ENCODE measurements around the gene UPP1.
A peak's percentile ranks its signal among the peaks of the same experiment; 100 is the strongest.
"Not testable (repeated sequence)": the region's sequence is repeated elsewhere in the genome, so short reads cannot be mapped to it uniquely, and the experiment has no call there.

The UPP1 gene

GRCh38 chr7:48147078-48147591 is 58.1 kb downstream of the UPP1 start:
- TF ChIP-seq, protein P1, sequence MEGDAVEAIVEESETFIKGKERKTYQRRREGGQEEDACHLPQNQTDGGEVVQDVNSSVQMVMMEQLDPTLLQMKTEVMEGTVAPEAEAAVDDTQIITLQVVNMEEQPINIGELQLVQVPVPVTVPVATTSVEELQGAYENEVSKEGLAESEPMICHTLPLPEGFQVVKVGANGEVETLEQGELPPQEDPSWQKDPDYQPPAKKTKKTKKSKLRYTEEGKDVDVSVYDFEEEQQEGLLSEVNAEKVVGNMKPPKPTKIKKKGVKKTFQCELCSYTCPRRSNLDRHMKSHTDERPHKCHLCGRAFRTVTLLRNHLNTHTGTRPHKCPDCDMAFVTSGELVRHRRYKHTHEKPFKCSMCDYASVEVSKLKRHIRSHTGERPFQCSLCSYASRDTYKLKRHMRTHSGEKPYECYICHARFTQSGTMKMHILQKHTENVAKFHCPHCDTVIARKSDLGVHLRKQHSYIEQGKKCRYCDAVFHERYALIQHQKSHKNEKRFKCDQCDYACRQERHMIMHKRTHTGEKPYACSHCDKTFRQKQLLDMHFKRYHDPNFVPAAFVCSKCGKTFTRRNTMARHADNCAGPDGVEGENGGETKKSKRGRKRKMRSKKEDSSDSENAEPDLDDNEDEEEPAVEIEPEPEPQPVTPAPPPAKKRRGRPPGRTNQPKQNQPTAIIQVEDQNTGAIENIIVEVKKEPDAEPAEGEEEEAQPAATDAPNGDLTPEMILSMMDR (IDR thresholded peaks at IDR 0.05; ENCODE audit: control insufficient read depth, insufficient read depth, low read depth, low read length, missing control alignments), result no peak
- no peak for DNase-seq (ENCODE audit: low read depth)
- H3K4me3 ChIP-seq (ENCODE audit: control insufficient read depth, low read depth, low read length), result no peak overlapping the region

- DNase-seq (ENCODE audit: low read depth); H3K4me3 ChIP-seq (ENCODE audit: control insufficient read depth, low read depth, low read length): not testable (repeated sequence)
Measured at GRCh38 chr7:48147690-48148089, 58.6 kb downstream of the UPP1 start.

DNA sequence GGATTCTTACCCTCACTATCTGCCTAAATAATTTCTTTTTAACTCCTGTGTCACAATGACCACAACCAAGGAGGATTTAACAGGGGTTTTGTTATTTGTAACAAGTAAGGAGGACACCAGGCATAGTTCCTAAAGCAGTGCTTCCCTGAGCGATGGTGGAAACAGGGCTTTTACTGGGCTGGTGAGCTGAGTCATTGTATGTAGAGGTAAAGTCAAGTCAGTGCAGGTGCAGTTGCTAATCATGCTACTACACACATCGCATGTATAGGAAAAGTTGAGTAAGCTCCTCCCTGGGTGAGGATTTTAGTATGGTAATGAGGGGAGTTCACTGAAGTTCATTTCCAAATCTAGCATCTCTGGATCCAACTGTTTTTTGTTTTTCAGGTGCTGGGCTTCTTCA is 59.2 kb downstream of the UPP1 start:
- TF ChIP-seq, protein P1 (IDR thresholded peaks at IDR 0.05; ENCODE audit: control insufficient read depth, insufficient read depth, low read depth, low read length, missing control alignments), result no peak
- H3K4me3 ChIP-seq (ENCODE audit: control insufficient read depth, low read depth, low read length), result no peak overlapping the region
- no peak for DNase-seq (ENCODE audit: low read depth)

GRCh38 chr7:48149058-48149457 is 60.0 kb downstream of the UPP1 start:
- TF ChIP-seq, protein P1 (IDR thresholded peaks at IDR 0.05; ENCODE audit: control insufficient read depth, insufficient read depth, low read depth, low read length, missing control alignments), result no peak
- DNase-seq (ENCODE audit: low read depth), result no peak
- H3K4me3 ChIP-seq (ENCODE audit: control insufficient read depth, low read depth, low read length), result no peak overlapping the region

DNA sequence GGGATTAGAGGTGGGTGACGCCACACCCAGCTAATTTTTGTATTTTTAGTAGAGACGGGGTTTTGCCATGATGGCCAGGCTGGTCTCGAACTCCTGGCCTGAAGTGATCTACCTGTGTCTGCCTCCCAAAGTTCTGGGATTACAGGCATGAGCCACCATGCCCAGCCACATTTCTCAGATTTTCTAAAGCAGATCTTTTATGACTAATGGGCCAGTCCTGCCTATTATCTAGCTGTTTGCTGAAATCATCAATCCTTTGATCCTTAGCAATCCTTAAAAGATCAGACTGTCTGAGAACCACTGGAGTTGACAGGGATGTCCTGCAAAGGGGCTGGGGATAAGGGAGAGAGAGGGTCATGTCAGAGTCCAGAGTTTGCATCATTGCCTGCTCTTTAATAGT is 61.0 kb downstream of the UPP1 start:
- H3K4me3 ChIP-seq (ENCODE audit: control insufficient read depth, low read depth, low read length), result no peak overlapping the region
- TF ChIP-seq, protein P1 (IDR thresholded peaks at IDR 0.05; ENCODE audit: control insufficient read depth, insufficient read depth, low read depth, low read length, missing control alignments), result no peak
- DNase-seq (ENCODE audit: low read depth), result no peak

- TF ChIP-seq, protein P1 (IDR thresholded peaks at IDR 0.05; ENCODE audit: control insufficient read depth, insufficient read depth, low read depth, low read length, missing control alignments), result peak; percentile 82
- DNase-seq (ENCODE audit: low read depth), result no peak
- no peak overlapping the region for H3K4me3 ChIP-seq (ENCODE audit: control insufficient read depth, low read depth, low read length)
Measured at GRCh38 chr7:48154792-48155413, 65.8 kb downstream of the UPP1 start.
